SK-N-MC (cell line): ENCODE data around the gene ICOS.

ENCODE experiments used
- EZH2 ChIP-seq: fragments of 200-600 bp; sonication (generic); IDR thresholded peaks from one replicate; pipeline ENCODE4 v1.6.1; 2017; ENCODE audit warnings: antibody characterized with exemption
- FOXP2 ChIP-seq: optimal IDR thresholded peaks from 2 replicates; pipeline ENCODE3; 2011; ENCODE audit warnings: mild to moderate bottlenecking, moderate library complexity; ENCODE audit not compliant: insufficient read depth; ENCODE audit errors: extremely low read length, control extremely low read depth
- POLR2AphosphoS5 ChIP-seq: IDR thresholded peaks from 2 replicates; pipeline ENCODE4 v1.6.1; 2012; ENCODE audit warnings: mild to moderate bottlenecking, low read depth, low read length, borderline replicate concordance

GRCh38 chr2:203935568-203935967 lies 995 bp upstream of the ICOS start:
- no peak for TF ChIP-seq EZH2
- no peak for TF ChIP-seq POLR2AphosphoS5
- TF ChIP-seq FOXP2, result no peak
